Measurements from ENCODE around the gene UBL3. TPM values are rescaled to one million over a fixed set of nuclear protein-coding genes. Genes with fewer than 3 reads are reported as not detected.
A peak's percentile ranks its signal among the peaks of the same experiment; 100 is the strongest.

The UBL3 gene
- total and polyA plus RNA-seq, 2 donors, result 10.2 to 31.2 TPM

DNA sequence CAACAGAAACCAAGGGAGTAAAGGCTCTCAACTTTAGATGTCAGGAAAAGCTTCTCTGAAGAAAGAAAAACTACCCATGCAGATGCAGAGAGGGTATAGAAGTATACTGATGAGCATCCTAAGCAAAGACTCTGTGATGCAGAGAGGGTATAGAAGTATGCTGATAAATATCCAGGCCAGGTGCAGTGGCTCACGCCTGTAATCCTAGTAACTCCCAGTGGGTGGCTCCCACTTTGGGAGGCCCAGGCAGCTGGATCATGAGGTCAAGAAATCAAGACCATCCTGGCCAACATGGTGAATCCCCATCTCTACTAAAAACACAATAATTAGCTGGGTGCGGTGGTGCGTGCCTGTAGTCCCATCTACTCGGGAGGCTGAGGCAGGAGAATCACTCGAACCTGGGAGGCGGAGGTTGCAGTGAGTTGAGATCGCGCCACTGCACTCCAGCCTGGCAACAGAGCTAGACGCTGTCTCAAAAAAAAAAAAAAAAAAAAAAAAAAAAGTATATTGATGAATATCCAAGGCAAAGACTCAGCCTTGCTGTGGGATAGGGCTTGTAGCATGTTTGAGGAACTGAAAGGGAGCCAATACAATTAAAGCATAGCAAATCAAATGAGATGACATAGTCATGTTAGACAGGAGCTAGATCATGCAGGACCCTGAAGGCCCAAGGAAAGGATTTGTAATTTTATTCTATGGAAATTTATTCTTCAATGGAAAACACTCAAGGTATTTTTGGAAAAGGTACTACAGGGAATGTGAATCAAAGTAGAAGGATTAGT lies 14.9 kb downstream of the UBL3 start:
- H3K4me1 ChIP-seq (ENCODE audit: control insufficient read depth in 2 of 2, insufficient read depth in 2 of 2, low read length in 2 of 2), result peaks cover 0 to 4% of the 10 kb centered on the region in 2 donors

DNA sequence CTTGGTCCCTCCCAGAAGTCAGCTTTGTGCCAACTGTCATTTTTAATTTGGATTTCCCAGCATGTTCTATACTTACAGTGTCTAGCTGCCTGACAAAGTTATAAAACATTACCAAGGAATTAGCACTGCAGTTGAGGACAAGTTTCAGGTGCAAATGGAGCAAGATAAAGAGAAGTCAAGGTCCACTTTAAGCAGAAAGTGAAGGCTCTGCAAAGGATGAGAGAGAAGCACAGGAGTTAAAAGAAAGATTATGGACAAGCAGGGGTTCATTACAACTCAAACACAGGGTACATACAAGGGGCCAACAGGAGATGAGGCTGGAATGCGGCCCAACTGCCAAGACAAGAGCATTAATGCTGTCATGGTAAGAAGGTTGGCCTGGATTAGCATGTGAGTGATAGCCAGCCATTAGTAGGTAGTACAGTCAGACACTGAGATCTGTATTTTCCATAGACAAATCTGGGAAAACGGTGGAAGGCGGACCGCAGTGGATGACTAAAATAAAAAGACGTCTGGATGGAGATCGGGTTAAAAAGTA lies 17.6 kb downstream of the UBL3 start:
- Histone ChIP-seq H3K27me3 (ENCODE audit: control insufficient read depth in 2 of 2, insufficient read depth in 1 of 2, low read length in 1 of 2) (no peaks in the 10 kb centered on the region), H3K36me3 (ENCODE audit: control insufficient read depth in 2 of 2, insufficient read depth in 2 of 2, low read length in 1 of 2) (peaks cover 0 to 3% of the 10 kb centered on the region in 2 donors), H3K9me3 (ENCODE audit: control insufficient read depth in 2 of 2, insufficient read depth in 1 of 2, low read length in 1 of 2) (no peaks in the 10 kb centered on the region), H3K27ac (ENCODE audit: low read depth in 1 of 2, low read length in 1 of 2) (no peak overlapping the region), H3K4me3 (ENCODE audit: low read length in 2 of 2) (no peak overlapping the region), H3K4me1 (ENCODE audit: control insufficient read depth in 2 of 2, insufficient read depth in 2 of 2, low read length in 2 of 2) (peaks cover 0 to 4% of the 10 kb centered on the region in 2 donors)
- no peak for DNase-seq (ENCODE audit: low read depth in 6 of 9, low spot score in 9 of 9)
- WGBS, result 99% methylated on average over 6 of the region's 6 CpGs

More for the DNA sequence above, 14.9 kb downstream of the UBL3 start:
- H3K27me3 ChIP-seq (ENCODE audit: control insufficient read depth in 2 of 2, insufficient read depth in 1 of 2, low read length in 1 of 2), result no peaks in the 10 kb centered on the region
- H3K4me3 ChIP-seq (ENCODE audit: low read length in 2 of 2), result no peak overlapping the region
- H3K9me3 ChIP-seq (ENCODE audit: control insufficient read depth in 2 of 2, insufficient read depth in 1 of 2, low read length in 1 of 2), result no peaks in the 10 kb centered on the region
- H3K27ac ChIP-seq (ENCODE audit: low read depth in 1 of 2, low read length in 1 of 2), result no peak overlapping the region
- H3K36me3 ChIP-seq (ENCODE audit: control insufficient read depth in 2 of 2, insufficient read depth in 2 of 2, low read length in 1 of 2), result peaks cover 0 to 3% of the 10 kb centered on the region in 2 donors
- DNase-seq (ENCODE audit: low read depth in 6 of 9, low spot score in 9 of 9), result no peak
- over 99% methylated on average over 9 of the region's 9 CpGs for WGBS

DNA sequence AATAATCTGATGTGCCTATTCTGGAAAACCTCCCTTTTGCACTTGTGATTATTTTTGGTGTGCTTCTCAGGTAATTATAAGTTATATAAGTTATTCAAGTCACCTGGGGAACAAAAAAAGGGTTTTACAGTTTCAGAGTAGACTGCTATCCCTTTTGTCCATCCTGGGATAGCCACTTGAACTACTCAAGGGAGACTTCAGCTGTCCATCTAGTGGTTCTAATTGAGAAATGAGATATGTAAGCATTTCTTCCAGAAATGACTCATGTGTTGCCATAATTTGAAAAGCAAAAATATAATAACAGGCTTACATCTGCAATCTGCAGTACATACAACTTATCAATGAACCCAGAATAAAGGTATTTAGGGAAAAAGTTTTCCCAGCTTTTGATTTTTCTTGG lies 20.4 kb downstream of the UBL3 start:
- DNase-seq (ENCODE audit: low read depth in 6 of 9, low spot score in 9 of 9), result no peak
- Histone ChIP-seq H3K27me3 (ENCODE audit: control insufficient read depth in 2 of 2, insufficient read depth in 1 of 2, low read length in 1 of 2) (no peaks in the 10 kb centered on the region), H3K4me3 (ENCODE audit: low read length in 2 of 2) (no peak overlapping the region), H3K4me1 (ENCODE audit: control insufficient read depth in 2 of 2, insufficient read depth in 2 of 2, low read length in 2 of 2) (no peaks in the 10 kb centered on the region), H3K9me3 (ENCODE audit: control insufficient read depth in 2 of 2, insufficient read depth in 1 of 2, low read length in 1 of 2) (no peaks in the 10 kb centered on the region), H3K27ac (ENCODE audit: low read depth in 1 of 2, low read length in 1 of 2) (no peak overlapping the region), H3K36me3 (ENCODE audit: control insufficient read depth in 2 of 2, insufficient read depth in 2 of 2, low read length in 1 of 2) (peaks cover 0 to 3% of the 10 kb centered on the region in 2 donors)

DNA sequence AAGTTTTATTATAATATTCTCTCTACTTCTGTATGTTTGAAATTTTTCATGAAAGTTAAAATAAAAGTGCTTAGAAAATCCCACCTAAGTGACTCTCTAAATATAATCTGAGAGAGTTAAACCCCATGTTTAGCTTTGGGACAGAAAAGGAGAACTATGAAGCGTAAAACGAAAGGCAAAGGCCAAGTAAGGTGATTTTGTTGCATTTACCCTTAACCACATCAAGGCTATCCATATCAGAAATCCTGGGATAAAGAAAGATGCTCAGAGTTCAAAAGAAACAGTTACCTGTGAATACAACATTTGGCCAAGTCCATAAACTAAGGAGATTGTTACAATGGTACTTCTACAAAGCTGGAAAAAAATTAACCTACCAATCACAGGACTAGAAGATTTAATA lies 31.3 kb downstream of the UBL3 start:
- Histone ChIP-seq H3K4me1 (ENCODE audit: control insufficient read depth in 2 of 2, insufficient read depth in 2 of 2, low read length in 2 of 2) (peaks cover 6 to 8% of the 10 kb centered on the region in 2 donors), H3K9me3 (ENCODE audit: control insufficient read depth in 2 of 2, insufficient read depth in 1 of 2, low read length in 1 of 2) (no peaks in the 10 kb centered on the region), H3K27me3 (ENCODE audit: control insufficient read depth in 2 of 2, insufficient read depth in 1 of 2, low read length in 1 of 2) (no peaks in the 10 kb centered on the region), H3K27ac (ENCODE audit: low read depth in 1 of 2, low read length in 1 of 2) (no peak overlapping the region), H3K4me3 (ENCODE audit: low read length in 2 of 2) (no peak overlapping the region), H3K36me3 (ENCODE audit: control insufficient read depth in 2 of 2, insufficient read depth in 2 of 2, low read length in 1 of 2) (no peaks in the 10 kb centered on the region)
- DNase-seq (ENCODE audit: low read depth in 6 of 9, low spot score in 9 of 9), result no peak
- 76% methylated on average over 2 of the region's 2 CpGs for whole genome bisulfite sequencing

DNA sequence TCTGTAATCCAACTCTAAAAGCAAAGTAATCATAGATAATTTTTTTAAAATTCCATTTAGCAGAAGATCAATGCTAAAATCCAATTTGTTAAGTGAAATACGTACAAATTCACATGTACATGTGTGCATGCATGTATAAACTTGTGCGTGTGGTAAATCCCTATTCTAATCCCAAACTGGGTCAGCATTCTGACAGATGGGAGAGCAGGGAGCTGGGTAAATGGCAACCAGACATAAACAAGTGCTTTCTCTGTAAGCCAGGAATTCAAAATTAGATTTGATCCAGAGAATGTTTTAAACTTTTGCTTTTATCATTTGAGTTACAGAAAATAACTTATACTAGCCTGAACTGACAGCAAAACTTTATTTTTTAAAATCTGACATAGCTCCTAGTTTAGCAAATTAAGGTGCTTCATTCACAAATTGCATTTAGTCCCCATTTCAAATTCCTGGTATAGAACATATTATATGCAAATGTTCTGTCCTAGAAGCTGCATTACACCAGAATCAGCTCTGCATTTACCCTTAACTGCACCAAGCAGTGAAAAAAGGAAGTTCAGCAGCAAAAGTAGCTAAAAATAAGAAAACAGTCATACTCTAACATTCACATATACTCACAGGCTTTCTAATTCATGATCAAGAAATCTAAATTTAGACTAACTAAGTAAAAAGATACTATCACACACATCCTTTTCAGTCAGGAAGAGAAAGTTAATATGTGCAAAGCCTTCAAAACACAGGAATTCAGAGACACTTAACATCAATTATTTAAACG lies 32.6 kb downstream of the UBL3 start:
- Histone ChIP-seq H3K27me3 (ENCODE audit: control insufficient read depth in 2 of 2, insufficient read depth in 1 of 2, low read length in 1 of 2) (no peaks in the 10 kb centered on the region), H3K4me3 (ENCODE audit: low read length in 2 of 2) (no peak overlapping the region), H3K36me3 (ENCODE audit: control insufficient read depth in 2 of 2, insufficient read depth in 2 of 2, low read length in 1 of 2) (no peaks in the 10 kb centered on the region), H3K4me1 (ENCODE audit: control insufficient read depth in 2 of 2, insufficient read depth in 2 of 2, low read length in 2 of 2) (peaks cover 6 to 8% of the 10 kb centered on the region in 2 donors), H3K9me3 (ENCODE audit: control insufficient read depth in 2 of 2, insufficient read depth in 1 of 2, low read length in 1 of 2) (no peaks in the 10 kb centered on the region), H3K27ac (ENCODE audit: low read depth in 1 of 2, low read length in 1 of 2) (peak overlapping the region in 1 of 2 donors; percentile 76)
- peak in 7 of 9 donors; percentile 13 to 46 (median 16) for DNase-seq (ENCODE audit: low read depth in 6 of 9, low spot score in 9 of 9)
- 38% methylated on average over 3 of the region's 3 CpGs for WGBS

DNA sequence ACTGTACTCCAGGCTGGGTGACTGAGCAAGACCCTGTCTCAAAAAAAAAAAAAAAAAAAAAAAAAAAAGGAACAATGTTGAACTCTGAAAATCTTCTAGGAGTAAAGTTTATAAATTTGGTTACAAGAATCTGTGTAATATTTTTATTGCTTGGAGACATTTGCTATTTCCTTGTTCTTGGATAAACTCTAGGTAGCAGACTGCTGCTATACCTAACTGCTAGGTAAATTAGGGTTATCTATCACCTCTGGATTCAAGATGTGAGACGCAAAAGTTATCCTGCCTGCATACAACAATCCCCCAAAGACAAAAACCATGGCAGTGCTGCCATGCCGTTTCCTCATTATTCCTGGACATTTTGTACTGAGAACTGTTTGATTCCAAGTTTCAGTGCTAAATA lies 33.7 kb downstream of the UBL3 start:
- WGBS, result 98% methylated on average over 2 of the region's 2 CpGs
- H3K4me1 ChIP-seq (ENCODE audit: control insufficient read depth in 2 of 2, insufficient read depth in 2 of 2, low read length in 2 of 2), result peaks cover 6 to 8% of the 10 kb centered on the region in 2 donors
- no peak overlapping the region for H3K27ac ChIP-seq (ENCODE audit: low read depth in 1 of 2, low read length in 1 of 2)

DNA sequence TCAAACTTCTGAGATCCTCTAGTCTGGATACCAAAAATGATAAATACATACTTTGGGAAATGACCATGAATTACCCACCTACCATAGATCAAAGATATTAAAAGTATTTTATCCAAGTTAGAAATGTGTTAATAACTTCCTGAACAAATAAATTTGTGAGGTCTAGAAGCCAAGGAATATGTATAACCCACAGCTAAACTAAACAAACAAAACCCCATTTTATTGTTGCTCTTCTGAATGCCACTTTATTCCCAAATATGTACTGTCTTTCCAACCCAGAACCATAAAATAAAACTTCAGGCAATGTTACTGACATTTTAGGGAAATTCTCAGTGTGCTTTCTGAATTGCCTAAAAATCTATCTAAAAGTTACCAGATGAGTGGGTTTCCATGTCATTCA lies 35.1 kb downstream of the UBL3 start:
- DNase-seq (ENCODE audit: low read depth in 6 of 9, low spot score in 9 of 9), result no peak
- H3K4me3 ChIP-seq (ENCODE audit: low read length in 2 of 2), result no peak overlapping the region
- H3K36me3 ChIP-seq (ENCODE audit: control insufficient read depth in 2 of 2, insufficient read depth in 2 of 2, low read length in 1 of 2), result no peaks in the 10 kb centered on the region
- peaks cover 7 to 8% of the 10 kb centered on the region in 2 donors for H3K4me1 ChIP-seq (ENCODE audit: control insufficient read depth in 2 of 2, insufficient read depth in 2 of 2, low read length in 2 of 2)
- H3K27ac ChIP-seq (ENCODE audit: low read depth in 1 of 2, low read length in 1 of 2), result no peak overlapping the region
- H3K27me3 ChIP-seq (ENCODE audit: control insufficient read depth in 2 of 2, insufficient read depth in 1 of 2, low read length in 1 of 2), result no peaks in the 10 kb centered on the region
- no peaks in the 10 kb centered on the region for H3K9me3 ChIP-seq (ENCODE audit: control insufficient read depth in 2 of 2, insufficient read depth in 1 of 2, low read length in 1 of 2)

More for the DNA sequence above, 33.7 kb downstream of the UBL3 start:
- no peaks in the 10 kb centered on the region for H3K27me3 ChIP-seq (ENCODE audit: control insufficient read depth in 2 of 2, insufficient read depth in 1 of 2, low read length in 1 of 2)
- no peak overlapping the region for H3K4me3 ChIP-seq (ENCODE audit: low read length in 2 of 2)
- no peak for DNase-seq (ENCODE audit: low read depth in 6 of 9, low spot score in 9 of 9)
- H3K9me3 ChIP-seq (ENCODE audit: control insufficient read depth in 2 of 2, insufficient read depth in 1 of 2, low read length in 1 of 2), result no peaks in the 10 kb centered on the region
- H3K36me3 ChIP-seq (ENCODE audit: control insufficient read depth in 2 of 2, insufficient read depth in 2 of 2, low read length in 1 of 2), result no peaks in the 10 kb centered on the region

DNA sequence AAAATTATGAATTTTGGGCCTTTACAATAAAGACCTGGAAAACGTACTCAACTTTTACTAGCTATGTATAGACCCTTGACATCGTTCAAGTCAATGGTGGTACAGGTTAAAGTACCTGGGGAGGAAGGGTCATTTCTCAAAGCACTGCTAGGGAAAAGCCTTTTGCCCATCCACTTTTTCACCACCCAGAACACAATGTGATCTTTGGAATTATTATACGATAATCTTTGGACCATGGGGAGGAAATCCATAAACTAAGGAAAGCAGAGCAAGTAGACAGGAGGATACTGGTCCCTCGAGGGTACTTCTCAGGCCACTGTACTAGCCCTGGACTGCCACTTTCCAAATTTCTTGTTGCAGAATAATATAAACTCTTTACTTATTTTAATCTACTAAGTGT lies 39.5 kb downstream of the UBL3 start:
- Histone ChIP-seq H3K4me3 (ENCODE audit: low read length in 2 of 2) (no peak overlapping the region), H3K36me3 (ENCODE audit: control insufficient read depth in 2 of 2, insufficient read depth in 2 of 2, low read length in 1 of 2) (no peaks in the 10 kb centered on the region), H3K4me1 (ENCODE audit: control insufficient read depth in 2 of 2, insufficient read depth in 2 of 2, low read length in 2 of 2) (peaks cover 0 to 2% of the 10 kb centered on the region in 2 donors), H3K27ac (ENCODE audit: low read depth in 1 of 2, low read length in 1 of 2) (no peak overlapping the region), H3K9me3 (ENCODE audit: control insufficient read depth in 2 of 2, insufficient read depth in 1 of 2, low read length in 1 of 2) (no peaks in the 10 kb centered on the region), H3K27me3 (ENCODE audit: control insufficient read depth in 2 of 2, insufficient read depth in 1 of 2, low read length in 1 of 2) (no peaks in the 10 kb centered on the region)
- WGBS, result 98% methylated on average over 4 of the region's 4 CpGs
- DNase-seq (ENCODE audit: low read depth in 6 of 9, low spot score in 9 of 9), result no peak

DNA sequence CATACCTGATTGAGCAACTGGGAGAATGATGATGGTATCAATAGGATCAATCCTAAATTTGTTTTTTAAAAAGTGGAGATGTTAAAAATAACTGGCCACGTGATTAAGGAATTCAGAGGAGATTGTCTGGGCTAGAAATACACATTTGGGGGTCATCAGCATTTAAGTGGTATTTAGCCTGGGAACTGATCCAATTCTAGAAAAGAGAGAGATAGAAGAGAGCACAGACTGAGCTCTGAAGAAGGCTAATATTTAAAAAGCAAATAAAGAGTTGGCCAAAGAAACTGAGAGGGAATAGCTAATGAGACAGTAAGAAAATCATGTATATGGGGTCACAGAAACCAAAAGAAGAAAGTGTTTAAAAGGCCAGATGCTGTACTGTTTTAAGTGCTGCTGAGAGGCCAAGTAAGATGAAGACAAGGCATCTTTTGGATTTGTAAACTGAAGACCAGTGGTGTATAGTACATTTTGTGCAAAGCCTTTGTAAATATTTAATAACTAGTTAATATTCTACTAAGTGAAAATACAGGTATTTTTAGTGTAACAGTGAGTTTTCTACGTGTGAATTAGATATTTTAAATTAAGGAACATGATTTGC lies 40.2 kb downstream of the UBL3 start:
- 92% methylated on average over 2 of the region's 2 CpGs for WGBS
- Histone ChIP-seq H3K27ac (ENCODE audit: low read depth in 1 of 2, low read length in 1 of 2) (no peak overlapping the region), H3K36me3 (ENCODE audit: control insufficient read depth in 2 of 2, insufficient read depth in 2 of 2, low read length in 1 of 2) (no peaks in the 10 kb centered on the region), H3K9me3 (ENCODE audit: control insufficient read depth in 2 of 2, insufficient read depth in 1 of 2, low read length in 1 of 2) (no peaks in the 10 kb centered on the region), H3K27me3 (ENCODE audit: control insufficient read depth in 2 of 2, insufficient read depth in 1 of 2, low read length in 1 of 2) (no peaks in the 10 kb centered on the region), H3K4me3 (ENCODE audit: low read length in 2 of 2) (no peak overlapping the region), H3K4me1 (ENCODE audit: control insufficient read depth in 2 of 2, insufficient read depth in 2 of 2, low read length in 2 of 2) (peaks cover 0 to 2% of the 10 kb centered on the region in 2 donors)
- DNase-seq (ENCODE audit: low read depth in 6 of 9, low spot score in 9 of 9), result no peak
